HepG2 (cell line): ENCODE measurements around the gene ABCC3. TPM values are rescaled to one million over a fixed set of nuclear protein-coding genes. Genes with fewer than 3 reads are reported as not detected.
A peak's percentile ranks its signal among the peaks of the same experiment; 100 is the strongest.

Experiments
- AHDC1 ChIP-seq: sonication (generic); formaldehyde crosslinking; IDR thresholded peaks from 2 replicates; pipeline ENCODE4 v1.5.1; 2020; ENCODE audit warnings: mild to moderate bottlenecking, missing genetic modification reagents, borderline replicate concordance
- CHD4 ChIP-seq: fragments of 200-600 bp; sonication (generic); IDR thresholded peaks from 2 replicates; pipeline ENCODE4 v1.7.0; 2017; ENCODE audit warnings: mild to moderate bottlenecking, low read length, borderline replicate concordance
- DR1 ChIP-seq: sonication (generic); formaldehyde crosslinking; IDR thresholded peaks from 2 replicates; pipeline ENCODE4 v1.8.0; 2021; ENCODE audit warnings: mild to moderate bottlenecking, missing genetic modification reagents, inconsistent platforms
- EHMT2 ChIP-seq: fragments of 200-600 bp; sonication (generic); IDR thresholded peaks from 2 replicates; pipeline ENCODE4 v1.7.0; 2017; ENCODE audit warnings: antibody characterized with exemption, low read depth, low read length, borderline replicate concordance
- GATAD2A ChIP-seq: IDR thresholded peaks from 2 replicates; pipeline ENCODE4 v1.6.1; 2016
- GMEB1 ChIP-seq: sonication (generic); formaldehyde crosslinking; IDR thresholded peaks from 2 replicates; pipeline ENCODE4 v1.5.1; 2020; ENCODE audit warnings: missing genetic modification reagents, mild to moderate bottlenecking, borderline replicate concordance
- ISX ChIP-seq: sonication (generic); formaldehyde crosslinking; conservative IDR thresholded peaks from 2 replicates; pipeline ENCODE4 v1.5.0; 2020; ENCODE audit warnings: missing genetic modification reagents
- MAFK ChIP-seq, 2 experiments: IDR thresholded peaks in 1 of 2; conservative IDR thresholded peaks in 1 of 2; 2 replicates each; pipeline ENCODE4 v1.6.1; 2011; ENCODE audit warnings: improper control_type of control experiment in 2 of 2, low read length in 2 of 2
- MLLT10 ChIP-seq: sonication (generic); formaldehyde crosslinking; IDR thresholded peaks from 2 replicates; pipeline ENCODE4 v1.4.0; 2020; ENCODE audit warnings: missing genetic modification reagents
- MTF2 ChIP-seq: sonication (generic); formaldehyde crosslinking; IDR thresholded peaks from 2 replicates; pipeline ENCODE4 v1.5.0; 2020; ENCODE audit warnings: missing genetic modification reagents, borderline replicate concordance
- SRF ChIP-seq: IDR thresholded peaks from 2 replicates; pipeline ENCODE4 v1.6.1; 2011; ENCODE audit warnings: mild to moderate bottlenecking, low read depth, low read length, moderate library complexity
- SRSF9 ChIP-seq: fragments of 200-400 bp; formaldehyde crosslinking; IDR thresholded peaks from 2 replicates; pipeline ENCODE4 v1.6.1; 2018; ENCODE audit warnings: borderline replicate concordance, mild to moderate bottlenecking, low read depth, low read length; ENCODE audit not compliant: insufficient read depth, poor library complexity, severe bottlenecking
- SRY ChIP-seq: sonication (generic); formaldehyde crosslinking; IDR thresholded peaks from 2 replicates; pipeline ENCODE4 v1.8.0; 2022; ENCODE audit warnings: mild to moderate bottlenecking, missing genetic modification reagents
- ZBTB44 ChIP-seq: sonication (generic); formaldehyde crosslinking; IDR thresholded peaks from 2 replicates; pipeline ENCODE4 v1.4.0; 2020; ENCODE audit warnings: missing genetic modification reagents
- ZNF33A ChIP-seq: sonication (generic); formaldehyde crosslinking; IDR thresholded peaks from 2 replicates; pipeline ENCODE4 v1.5.1; 2020; ENCODE audit warnings: missing genetic modification reagents, mild to moderate bottlenecking, moderate library complexity, borderline replicate concordance
- ZNF710 ChIP-seq: sonication (generic); formaldehyde crosslinking; IDR thresholded peaks from 2 replicates; pipeline ENCODE4 v1.5.0; 2020; ENCODE audit warnings: mild to moderate bottlenecking, missing genetic modification reagents, borderline replicate concordance
- ZNF772 ChIP-seq: sonication (generic); formaldehyde crosslinking; IDR thresholded peaks from 2 replicates; pipeline ENCODE4 v1.5.0; 2020; ENCODE audit warnings: mild to moderate bottlenecking, missing genetic modification reagents
- ZNF850 ChIP-seq: sonication (generic); formaldehyde crosslinking; conservative IDR thresholded peaks from 2 replicates; pipeline ENCODE4 v1.9.0; 2021; ENCODE audit warnings: mild to moderate bottlenecking, missing genetic modification reagents
- ZZZ3 ChIP-seq: sonication (generic); formaldehyde crosslinking; IDR thresholded peaks from 2 replicates; pipeline ENCODE4 v1.4.0; 2020; ENCODE audit warnings: missing genetic modification reagents, mild to moderate bottlenecking, borderline replicate concordance
- polyA plus RNA-seq, 8 experiments: library from polyadenylated mRNA; depleted of rRNA in 3 of 8; stranded (reverse) in 7 of 8; unstranded in 1 of 8; fragments of >200 nt; fragmentation: Illumina TruSeq in 4 of 8; extraction: Trizol in 4 of 8; gene quantifications; 2 replicates each; pipeline versions ENCODE4 v1.2.1 to v1.2.3, GENCODE V29; 2011 to 2016; ENCODE audit warnings: low read depth in 4 of 8, missing spikeins in 1 of 8, mixed read lengths in 1 of 8; ENCODE audit not compliant: insufficient read depth in 1 of 8
- total RNA-seq, 5 experiments: library from RNA; depleted of rRNA; stranded (reverse); fragments of >200 nt; fragmentation: Illumina TruSeq; extraction: Trizol; gene quantifications; 2 replicates each; pipeline ENCODE4 v1.2.3, GENCODE V29; 2016; ENCODE audit warnings: low read depth in 1 of 5

Gene ABCC3
- total and polyA plus RNA-seq, 2 of the 13 experiments (the other 11 are each of a cell fraction or from before 2014, with no cell fraction given), result 25.2 to 50.7 TPM

- TF ChIP-seq MTF2 (CRISPR knock-in tag), result no peak
- no peak for TF ChIP-seq CHD4
- no peak for TF ChIP-seq AHDC1
- TF ChIP-seq ZNF33A (CRISPR knock-in tag), result no peak
- TF ChIP-seq ISX (CRISPR knock-in tag), result no peak
- peak; percentile 60 for TF ChIP-seq ZNF772 (CRISPR knock-in tag)
- TF ChIP-seq ZBTB44 (CRISPR knock-in tag), result no peak
- no peak for TF ChIP-seq SRSF9
- no peak for TF ChIP-seq ZNF850
- no peak for TF ChIP-seq DR1 (CRISPR knock-in tag)
- no peak for TF ChIP-seq EHMT2
- peak; percentile 91; the same call in 1 of the 2 replicates for TF ChIP-seq SRY (CRISPR knock-in tag)
- TF ChIP-seq GMEB1, result peak; percentile 54; the same call in 1 of the 2 replicates
- no peak for TF ChIP-seq SRF
- TF ChIP-seq GATAD2A (CRISPR knock-in tag), result peak; percentile 88
- TF ChIP-seq ZZZ3 (CRISPR knock-in tag), result peak; percentile 39; the same call in 1 of the 2 replicates
- no peak for TF ChIP-seq MAFK (conservative IDR thresholded peaks at IDR 0.05 in 1 of 2, IDR thresholded peaks at IDR 0.05 in 1 of 2; ENCODE audit: low read length in 2 of 2)
- TF ChIP-seq MLLT10 (CRISPR knock-in tag), result no peak
- TF ChIP-seq ZNF710 (CRISPR knock-in tag), result peak; percentile 68; the same call in 1 of the 2 replicates
These were observed 8.6 kb upstream of the ABCC3 start (continued) for GRCh38 chr17:50626037-50626574.
